GM12874 (cell line): ENCODE measurements around the gene MPL.

ENCODE experiments used
- CTCF ChIP-seq: IDR thresholded peaks from 2 replicates; pipeline ENCODE4 v1.5.1; 2011; ENCODE audit warnings: low read depth, mild to moderate bottlenecking, control low read depth, low read length, moderate library complexity; ENCODE audit not compliant: insufficient read depth

Gene MPL

GRCh38 chr1:43317817-43318471, 19.7 kb upstream of the MPL start:
- TF ChIP-seq CTCF: no peak

GRCh38 chr1:43318831-43319230, 18.8 kb upstream of the MPL start:
- TF ChIP-seq CTCF: no peak

- TF ChIP-seq CTCF: no peak
These were observed 18.3 kb upstream of the MPL start for GRCh38 chr1:43319288-43319687.

- TF ChIP-seq CTCF: no peak
These were observed 17.9 kb upstream of the MPL start for GRCh38 chr1:43319766-43320165.

- TF ChIP-seq CTCF: no peak
These were observed 16.2 kb upstream of the MPL start for GRCh38 chr1:43321331-43321891.

- TF ChIP-seq CTCF: no peak
These were observed 15.1 kb upstream of the MPL start for GRCh38 chr1:43322506-43322905.

GRCh38 chr1:43324810-43325209, 12.8 kb upstream of the MPL start:
- no peak for TF ChIP-seq CTCF
